Smooth muscle cell (in vitro differentiated cells): ENCODE data around the gene SCN9A. TPM values are rescaled to one million over a fixed set of nuclear protein-coding genes. Genes with fewer than 3 reads are reported as not detected.

Experiments
- DNase-seq: peaks from one replicate; lab custom pipeline; 2025; ENCODE audit not compliant: unreplicated experiment; lab: John Stamatoyannopoulos, UW
- H2AFZ ChIP-seq: fragments of 200-600 bp; sonication (generic); 2 replicates; pipeline ENCODE4 v1.6.0; 2016; ENCODE audit warnings: antibody characterized with exemption, low read depth, mild to moderate bottlenecking
- H3F3A ChIP-seq: fragments of 200-600 bp; sonication (generic); 2 replicates; pipeline ENCODE4 v1.6.0; 2017; ENCODE audit warnings: antibody characterized with exemption, low read depth
- H3K27ac ChIP-seq: fragments of 200-600 bp; sonication (generic); 2 replicates; pipeline ENCODE4 v1.5.1; 2016; ENCODE audit warnings: low read depth, mild to moderate bottlenecking
- H3K27me3 ChIP-seq: fragments of 200-600 bp; sonication (generic); 2 replicates; pipeline ENCODE4 v1.6.1; 2016; ENCODE audit warnings: low read depth, mild to moderate bottlenecking
- H3K36me3 ChIP-seq: fragments of 200-600 bp; sonication (generic); 2 replicates; pipeline ENCODE4 v1.5.1; 2016; ENCODE audit warnings: low read depth
- H3K4me1 ChIP-seq: fragments of 200-600 bp; sonication (generic); 2 replicates; pipeline ENCODE4 v1.5.1; 2016; ENCODE audit warnings: low read depth
- H3K4me2 ChIP-seq: fragments of 200-600 bp; sonication (generic); 2 replicates; pipeline ENCODE4 v1.6.0; 2016; ENCODE audit warnings: mild to moderate bottlenecking
- H3K4me3 ChIP-seq: fragments of 200-600 bp; sonication (generic); 2 replicates; pipeline ENCODE4 v1.5.1; 2016; ENCODE audit warnings: mild to moderate bottlenecking
- H3K79me2 ChIP-seq: fragments of 200-600 bp; sonication (generic); 2 replicates; pipeline ENCODE4 v1.6.0; 2016; ENCODE audit warnings: low read depth, mild to moderate bottlenecking
- H3K9ac ChIP-seq: fragments of 200-600 bp; sonication (generic); 2 replicates; pipeline ENCODE4 v1.6.0; 2016; ENCODE audit warnings: low read depth
- H3K9me3 ChIP-seq: fragments of 200-600 bp; sonication (generic); replicated peaks from 2 replicates; pipeline ENCODE4 v1.5.1; 2016; ENCODE audit warnings: low read depth
- H4K20me1 ChIP-seq: fragments of 200-600 bp; sonication (generic); 2 replicates; pipeline ENCODE4 v1.6.0; 2016; ENCODE audit warnings: low read depth
- CTCF ChIP-seq: fragments of 200-600 bp; sonication (generic); IDR thresholded peaks from 2 replicates; pipeline ENCODE4 v1.5.1; 2017; ENCODE audit warnings: borderline replicate concordance, mild to moderate bottlenecking, antibody characterized with exemption; ENCODE audit not compliant: insufficient read depth, poor library complexity, severe bottlenecking
- WGBS: methylation state at CpG from one replicate; pipeline ENCODE4 v1.1.7; 2016; ENCODE audit warnings: low lambda C conversion rate; 5-methylcytosine and 5-hydroxymethylcytosine counted together
- polyA plus RNA-seq: library from polyadenylated mRNA; unstranded; fragments of >200 nt; fragmentation: Nextera tagmentation; extraction: Ambion mirVana; gene quantifications from 2 replicates; pipeline ENCODE4 v1.2.1, GENCODE V29; 2016
- total RNA-seq: library from RNA; depleted of rRNA; stranded (reverse); fragments of >200 nt; gene quantifications from 2 replicates; pipeline ENCODE4 v1.2.3, GENCODE V29; 2014

The SCN9A gene
- total and polyA plus RNA-seq, 2 experiments from 2014 or later: 0.49 TPM; not detected in 1

GRCh38 chr2:166307326-166307725 is 68.4 kb downstream of the SCN9A start:
- TF ChIP-seq CTCF: no peak
- Histone ChIP-seq H3K27ac (no peak overlapping the region), H3K4me2 (no peak overlapping the region), H3K4me1 (no peaks in the 10 kb centered on the region), H2AFZ (no peak overlapping the region), H3K36me3 (no peaks in the 10 kb centered on the region), H3K27me3 (no peaks in the 10 kb centered on the region), H3K9me3 (no peaks in the 10 kb centered on the region), H3F3A (no peaks in the 10 kb centered on the region), H3K9ac (no peak overlapping the region), H3K79me2 (no peaks in the 10 kb centered on the region), H3K4me3 (no peak overlapping the region), H4K20me1 (no peaks in the 10 kb centered on the region)
- 88% methylated on average over 3 of the region's 3 CpGs for WGBS
- DNase-seq: no peak

- 90% methylated on average over 1 of the region's 1 CpG for WGBS
- Histone ChIP-seq H3K27me3 (no peaks in the 10 kb centered on the region), H3K79me2 (no peaks in the 10 kb centered on the region), H3K9ac (no peak overlapping the region), H3K27ac (no peak overlapping the region), H4K20me1 (no peaks in the 10 kb centered on the region), H3K9me3 (no peaks in the 10 kb centered on the region), H2AFZ (no peak overlapping the region), H3K4me3 (no peak overlapping the region), H3F3A (no peaks in the 10 kb centered on the region), H3K36me3 (no peaks in the 10 kb centered on the region), H3K4me2 (no peak overlapping the region), H3K4me1 (no peaks in the 10 kb centered on the region)
- TF ChIP-seq CTCF: no peak
- DNase-seq: no peak
Measured at GRCh38 chr2:166304656-166305055, 71.1 kb downstream of the SCN9A start.

GRCh38 chr2:166302036-166302435 is 73.7 kb downstream of the SCN9A start:
- Histone ChIP-seq H3K9ac (no peak overlapping the region), H3K9me3 (no peaks in the 10 kb centered on the region), H3K79me2 (no peaks in the 10 kb centered on the region), H4K20me1 (no peaks in the 10 kb centered on the region), H3K4me1 (no peaks in the 10 kb centered on the region), H2AFZ (no peak overlapping the region), H3K4me2 (no peak overlapping the region), H3K36me3 (no peaks in the 10 kb centered on the region), H3F3A (no peaks in the 10 kb centered on the region), H3K27me3 (no peaks in the 10 kb centered on the region), H3K27ac (no peak overlapping the region), H3K4me3 (no peak overlapping the region)
- no peak for DNase-seq
- no peak for TF ChIP-seq CTCF
- WGBS: 57% methylated on average over 3 of the region's 3 CpGs

GRCh38 chr2:166297951-166298350 is 77.8 kb downstream of the SCN9A start:
- Histone ChIP-seq H3K27ac (no peak overlapping the region), H3K9ac (no peak overlapping the region), H3K79me2 (no peaks in the 10 kb centered on the region), H3K9me3 (no peaks in the 10 kb centered on the region), H4K20me1 (no peaks in the 10 kb centered on the region), H3F3A (no peaks in the 10 kb centered on the region), H3K36me3 (no peaks in the 10 kb centered on the region), H3K27me3 (no peaks in the 10 kb centered on the region), H3K4me2 (no peak overlapping the region), H3K4me3 (no peak overlapping the region), H3K4me1 (no peaks in the 10 kb centered on the region), H2AFZ (no peak overlapping the region)
- 90% methylated on average over 2 of the region's 2 CpGs for WGBS
- no peak for TF ChIP-seq CTCF
- DNase-seq: no peak
